Hematopoietic multipotent progenitor cell treated with erythropoietin and hydrocortisone succinate and interleukin-3 and kit ligand, for 17 days (in vitro differentiated cells): ENCODE measurements around the gene C20orf202.
"Not testable (repeated sequence)": the region's sequence is repeated elsewhere in the genome, so short reads cannot be mapped to it uniquely, and the experiment has no call there.

Experiments used
- DNase-seq: peaks from one replicate; pipeline ENCODE4 v3.0.0-alpha.2; 2015; ENCODE audit warnings: low spot score

The C20orf202 gene

GRCh38 chr20:1247689-1248088, 44.4 kb downstream of the C20orf202 start:
- DNase-seq: no peak

- not testable (repeated sequence) for DNase-seq
These were observed 47.0 kb downstream of the C20orf202 start for GRCh38 chr20:1250282-1250681.

- DNase-seq: no peak
These were observed 49.2 kb downstream of the C20orf202 start for GRCh38 chr20:1252416-1252815.

GRCh38 chr20:1254254-1254653, 51.0 kb downstream of the C20orf202 start:
- no peak for DNase-seq

- no peak for DNase-seq
These were observed 52.4 kb downstream of the C20orf202 start for GRCh38 chr20:1255675-1256074.
